Measurements from ENCODE around the gene MGA. TPM values are rescaled to one million over a fixed set of nuclear protein-coding genes. Genes with fewer than 3 reads are reported as not detected.

Gene MGA
- total and polyA plus RNA-seq, 2 experiments from 2014 or later = 42.6 to 58.9 TPM

- Histone ChIP-seq H3K27ac (ENCODE audit: low read depth) (no peak overlapping the region), H3K4me1 (ENCODE audit: insufficient read depth) (no peaks in the 10 kb centered on the region), H3F3A (replicated peaks; ENCODE audit: low read depth) (no peaks in the 10 kb centered on the region), H3K79me2 (replicated peaks; ENCODE audit: insufficient read depth) (no peaks in the 10 kb centered on the region), H3K4me3 (no peak overlapping the region), H3K27me3 (ENCODE audit: insufficient read depth) (no peaks in the 10 kb centered on the region), H3K4me2 (no peak overlapping the region), H3K36me3 (ENCODE audit: insufficient read depth) (no peaks in the 10 kb centered on the region; the same call in 1 of the 2 replicates), H3K9me2 (ENCODE audit: insufficient read depth) (no peaks in the 10 kb centered on the region), H4K20me1 (replicated peaks; ENCODE audit: insufficient read depth) (no peaks in the 10 kb centered on the region), H2AFZ (no peak overlapping the region)
- H3K9me3 Mint-ChIP-seq = no peaks in the 10 kb centered on the region
- ATAC-seq (no peak), DNase-seq (ENCODE audit: low spot score) (no peak)
- peaks cover 2% of the 10 kb centered on the region; the same call in 1 of the 3 replicates for H3K4me1 Mint-ChIP-seq
- TF ChIP-seq, protein P1, sequence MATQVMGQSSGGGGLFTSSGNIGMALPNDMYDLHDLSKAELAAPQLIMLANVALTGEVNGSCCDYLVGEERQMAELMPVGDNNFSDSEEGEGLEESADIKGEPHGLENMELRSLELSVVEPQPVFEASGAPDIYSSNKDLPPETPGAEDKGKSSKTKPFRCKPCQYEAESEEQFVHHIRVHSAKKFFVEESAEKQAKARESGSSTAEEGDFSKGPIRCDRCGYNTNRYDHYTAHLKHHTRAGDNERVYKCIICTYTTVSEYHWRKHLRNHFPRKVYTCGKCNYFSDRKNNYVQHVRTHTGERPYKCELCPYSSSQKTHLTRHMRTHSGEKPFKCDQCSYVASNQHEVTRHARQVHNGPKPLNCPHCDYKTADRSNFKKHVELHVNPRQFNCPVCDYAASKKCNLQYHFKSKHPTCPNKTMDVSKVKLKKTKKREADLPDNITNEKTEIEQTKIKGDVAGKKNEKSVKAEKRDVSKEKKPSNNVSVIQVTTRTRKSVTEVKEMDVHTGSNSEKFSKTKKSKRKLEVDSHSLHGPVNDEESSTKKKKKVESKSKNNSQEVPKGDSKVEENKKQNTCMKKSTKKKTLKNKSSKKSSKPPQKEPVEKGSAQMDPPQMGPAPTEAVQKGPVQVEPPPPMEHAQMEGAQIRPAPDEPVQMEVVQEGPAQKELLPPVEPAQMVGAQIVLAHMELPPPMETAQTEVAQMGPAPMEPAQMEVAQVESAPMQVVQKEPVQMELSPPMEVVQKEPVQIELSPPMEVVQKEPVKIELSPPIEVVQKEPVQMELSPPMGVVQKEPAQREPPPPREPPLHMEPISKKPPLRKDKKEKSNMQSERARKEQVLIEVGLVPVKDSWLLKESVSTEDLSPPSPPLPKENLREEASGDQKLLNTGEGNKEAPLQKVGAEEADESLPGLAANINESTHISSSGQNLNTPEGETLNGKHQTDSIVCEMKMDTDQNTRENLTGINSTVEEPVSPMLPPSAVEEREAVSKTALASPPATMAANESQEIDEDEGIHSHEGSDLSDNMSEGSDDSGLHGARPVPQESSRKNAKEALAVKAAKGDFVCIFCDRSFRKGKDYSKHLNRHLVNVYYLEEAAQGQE (IDR thresholded peaks at IDR 0.05; ENCODE audit: unreplicated experiment) = no peak
- TF ChIP-seq ZNF462 (CRISPR knock-in tag; IDR thresholded peaks at IDR 0.05) (no peak), ZNF331 (CRISPR knock-in tag; IDR thresholded peaks at IDR 0.05; ENCODE audit: low read depth) (no peak), EZH2phosphoT487 (IDR thresholded peaks at IDR 0.05; ENCODE audit: unreplicated experiment) (no peak), CREB1 (CRISPR knock-in tag; IDR thresholded peaks at IDR 0.05; ENCODE audit: low read depth) (no peak), NANOG (IDR thresholded peaks at IDR 0.05; ENCODE audit: borderline replicate concordance) (no peak), STAT1 (IDR thresholded peaks at IDR 0.05; ENCODE audit: unreplicated experiment) (no peak), ETS1 (IDR thresholded peaks at IDR 0.05) (no peak), EZH2 (IDR thresholded peaks at IDR 0.05; ENCODE audit: low read depth, unreplicated experiment) (no peak)
- TF ChIP-seq, protein P2, sequence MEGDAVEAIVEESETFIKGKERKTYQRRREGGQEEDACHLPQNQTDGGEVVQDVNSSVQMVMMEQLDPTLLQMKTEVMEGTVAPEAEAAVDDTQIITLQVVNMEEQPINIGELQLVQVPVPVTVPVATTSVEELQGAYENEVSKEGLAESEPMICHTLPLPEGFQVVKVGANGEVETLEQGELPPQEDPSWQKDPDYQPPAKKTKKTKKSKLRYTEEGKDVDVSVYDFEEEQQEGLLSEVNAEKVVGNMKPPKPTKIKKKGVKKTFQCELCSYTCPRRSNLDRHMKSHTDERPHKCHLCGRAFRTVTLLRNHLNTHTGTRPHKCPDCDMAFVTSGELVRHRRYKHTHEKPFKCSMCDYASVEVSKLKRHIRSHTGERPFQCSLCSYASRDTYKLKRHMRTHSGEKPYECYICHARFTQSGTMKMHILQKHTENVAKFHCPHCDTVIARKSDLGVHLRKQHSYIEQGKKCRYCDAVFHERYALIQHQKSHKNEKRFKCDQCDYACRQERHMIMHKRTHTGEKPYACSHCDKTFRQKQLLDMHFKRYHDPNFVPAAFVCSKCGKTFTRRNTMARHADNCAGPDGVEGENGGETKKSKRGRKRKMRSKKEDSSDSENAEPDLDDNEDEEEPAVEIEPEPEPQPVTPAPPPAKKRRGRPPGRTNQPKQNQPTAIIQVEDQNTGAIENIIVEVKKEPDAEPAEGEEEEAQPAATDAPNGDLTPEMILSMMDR (conservative IDR thresholded peaks at IDR 0.05; ENCODE audit: low read depth in 2 of 2) = no peak
- H3K36me3 Mint-ChIP-seq (ENCODE audit: low read depth) = no peaks in the 10 kb centered on the region; the same call in 2 of the 3 replicates
- H3K27ac Mint-ChIP-seq = no peak overlapping the region
- peaks cover 2% of the 10 kb centered on the region for H3K27me3 Mint-ChIP-seq (ENCODE audit: insufficient read depth, low read depth, poor library complexity)
- no peak overlapping the region for H3K4me3 Mint-ChIP-seq
These were observed 160.7 kb downstream of the MGA start for GRCh38 chr15:41820791-41821423.
